NAMALWA (cell line): ENCODE data around the gene PSMB9.

Source experiments
- DNase-seq: peaks from one replicate; pipeline ENCODE4 v3.0.0-alpha.2; 2015; ENCODE audit warnings: low spot score

PSMB9 gene

DNA sequence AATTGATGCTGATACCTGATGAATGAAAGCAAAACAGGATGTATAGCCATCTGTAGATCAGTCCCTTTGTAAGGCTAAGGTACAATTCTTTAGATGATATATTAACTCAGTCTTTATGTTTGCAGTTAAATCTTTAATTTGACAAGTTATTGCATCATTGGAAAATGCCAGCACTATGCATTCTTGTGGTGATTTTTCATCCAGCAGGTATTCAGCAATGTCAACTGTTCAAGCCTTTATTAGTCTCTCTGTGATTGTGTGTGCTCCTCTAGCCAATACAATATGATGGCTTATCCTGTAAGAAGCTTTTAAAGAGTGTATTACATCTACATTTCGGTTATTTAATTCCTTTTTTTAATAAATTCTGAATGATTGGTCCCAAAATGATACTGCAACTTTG, 52.5 kb downstream of the PSMB9 start:
- DNase-seq = no peak

DNA sequence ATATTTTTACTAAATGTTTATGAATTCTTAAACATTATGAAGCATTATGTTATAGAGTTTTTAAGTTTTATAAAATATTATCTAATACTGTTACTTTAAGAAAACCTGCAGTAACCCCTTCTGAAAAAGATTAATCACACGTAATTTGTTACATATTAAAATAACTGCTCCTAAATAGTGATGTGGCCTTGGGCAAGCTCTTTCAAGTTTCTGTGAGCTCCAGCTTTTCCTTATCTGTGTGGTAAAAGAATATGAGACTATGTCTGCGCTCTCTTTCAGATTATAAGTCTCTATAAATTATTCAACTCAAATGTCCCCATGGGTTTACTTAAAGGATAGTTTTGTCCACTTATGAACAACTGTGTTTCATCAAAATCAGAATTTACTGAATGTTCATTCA, 54.9 kb downstream of the PSMB9 start:
- DNase-seq = no peak
